Left ventricle myocardium inferior (tissue), 1 donor: Measurements from ENCODE around the gene SYNDIG1. TPM values are rescaled to one million over a fixed set of nuclear protein-coding genes. Genes with fewer than 3 reads are reported as not detected.

ENCODE experiments used
- DNase-seq: peaks from one replicate; pipeline ENCODE4 v3.0.0-alpha.2; 2020
- H3K27ac ChIP-seq: fragments of 200-600 bp; replicated peaks from 2 replicates; pipeline ENCODE4 v1.8.0; 2021
- H3K27me3 ChIP-seq: fragments of 200-600 bp; 2 replicates; pipeline ENCODE4 v1.8.0; 2021; ENCODE audit warnings: low read depth
- H3K36me3 ChIP-seq: fragments of 200-600 bp; 2 replicates; pipeline ENCODE4 v1.8.0; 2021
- H3K4me1 ChIP-seq: fragments of 200-600 bp; 2 replicates; pipeline ENCODE4 v1.8.0; 2021
- H3K4me3 ChIP-seq: fragments of 200-600 bp; 2 replicates; pipeline ENCODE4 v1.8.0; 2021; ENCODE audit warnings: mild to moderate bottlenecking, moderate library complexity
- H3K9me3 ChIP-seq: fragments of 200-600 bp; replicated peaks from 2 replicates; pipeline ENCODE4 v1.8.0; 2021
- CTCF ChIP-seq: fragments of 200-600 bp; IDR thresholded peaks from 2 replicates; pipeline ENCODE4 v1.8.0; 2021; ENCODE audit warnings: antibody characterized with exemption, mild to moderate bottlenecking, borderline replicate concordance
- intact Hi-C: fragments of 100-400 bp; cut with micrococcal nuclease; formaldehyde crosslinking; loops from one replicate; pipeline ENCODE4 v1.11.0; 2022
- total RNA-seq: library from RNA; stranded (reverse); fragmentation: NEBNext Ultra II Directional; extraction: Animal tissue kit (Norgen Biotek cat#: 25700); gene quantifications from one replicate; pipeline ENCODE4 v1.2.1, GENCODE V29; 2021
- donor health status: DM: no; HTN: yes; CAD: no; lungs with severe emphysema.

Gene SYNDIG1
- total RNA-seq, 1 donor from 2014 or later: 21.4 TPM

GRCh38 chr20:24697411-24697810, 228.0 kb downstream of the SYNDIG1 start:
- no peak for TF ChIP-seq CTCF
- intact Hi-C loops: no loop called here
- Histone ChIP-seq H3K4me1 (peaks cover 22% of the 10 kb centered on the region), H3K9me3 (no peaks in the 10 kb centered on the region), H3K4me3 (no peak overlapping the region), H3K27me3 (peaks cover under 1% of the 10 kb centered on the region), H3K36me3 (no peaks in the 10 kb centered on the region), H3K27ac (no peak overlapping the region)
- DNase-seq: no peak

GRCh38 chr20:24698189-24698588, 228.8 kb downstream of the SYNDIG1 start:
- H3K27ac ChIP-seq: no peak overlapping the region
- DNase-seq: no peak
- intact Hi-C loops: no loop called here

GRCh38 chr20:24698706-24699206, 229.3 kb downstream of the SYNDIG1 start:
- H3K36me3 ChIP-seq: no peaks in the 10 kb centered on the region
- no peak for TF ChIP-seq CTCF
- H3K4me3 ChIP-seq: no peak overlapping the region
- no peak for DNase-seq
- intact Hi-C loops: no loop called here
- H3K4me1 ChIP-seq: peaks cover 19% of the 10 kb centered on the region
- H3K27me3 ChIP-seq: no peaks in the 10 kb centered on the region
- no peaks in the 10 kb centered on the region for H3K9me3 ChIP-seq
- H3K27ac ChIP-seq: peak overlapping the region; percentile 51

More at GRCh38 chr20:24698189-24698588, 228.8 kb downstream of the SYNDIG1 start:
- no peak for TF ChIP-seq CTCF
- Histone ChIP-seq H3K27me3 (no peaks in the 10 kb centered on the region), H3K36me3 (no peaks in the 10 kb centered on the region), H3K4me3 (no peak overlapping the region), H3K4me1 (peaks cover 22% of the 10 kb centered on the region), H3K9me3 (no peaks in the 10 kb centered on the region)

GRCh38 chr20:24699321-24700165, 230.1 kb downstream of the SYNDIG1 start:
- peak overlapping the region; percentile 51 for H3K27ac ChIP-seq
- peaks cover 11% of the 10 kb centered on the region for H3K4me1 ChIP-seq
- no peak for DNase-seq
- no peaks in the 10 kb centered on the region for H3K36me3 ChIP-seq
- intact Hi-C loops: no loop called here
- no peak overlapping the region for H3K4me3 ChIP-seq
- no peak for TF ChIP-seq CTCF
- H3K27me3 ChIP-seq: no peaks in the 10 kb centered on the region
- H3K9me3 ChIP-seq: no peaks in the 10 kb centered on the region

- no peak for TF ChIP-seq CTCF
- no peaks in the 10 kb centered on the region for H3K36me3 ChIP-seq
- no peak for DNase-seq
- no peaks in the 10 kb centered on the region for H3K27me3 ChIP-seq
- no peaks in the 10 kb centered on the region for H3K9me3 ChIP-seq
- H3K4me3 ChIP-seq: no peak overlapping the region
- intact Hi-C loops: no loop called here
- H3K4me1 ChIP-seq: peaks cover 4% of the 10 kb centered on the region
- H3K27ac ChIP-seq: no peak overlapping the region
These were observed 230.9 kb downstream of the SYNDIG1 start for GRCh38 chr20:24700166-24700860.
